IMR-90 (cell line): ENCODE measurements around the gene ZCCHC24. TPM values are rescaled to one million over a fixed set of nuclear protein-coding genes. Genes with fewer than 3 reads are reported as not detected.

Experiments
- ATAC-seq: fragments of 200-7000 bp; cut with Tn5 transposase; 2 replicates; pipeline ENCODE4 v1.9.1; 2020; ENCODE audit warnings: low read depth, mild to moderate bottlenecking, moderate library complexity
- BruUV-seq: library from RNA; stranded (reverse); fragments of 400-500 nt; replicated peaks from 2 replicates; lab custom pipeline; 2021; lab: Mats Ljungman, UMichigan
- CTCF ChIA-PET: fragments of 300-600 bp; formaldehyde crosslinking; extraction: SDS; loops from one replicate; lab custom pipeline; 2021; ENCODE audit warnings: antibody characterized with exemption; lab: Yijun Ruan, JAX
- POLR2A ChIA-PET: fragments of 300-600 bp; sonication (Branson Sonifier 250); formaldehyde crosslinking; loops from one replicate; lab custom pipeline; 2022; ENCODE audit warnings: antibody characterized with exemption; ENCODE audit not compliant: unreplicated experiment; lab: Charles Lee
- DNase-seq: peaks from one replicate; pipeline ENCODE4 v3.0.0; 2013
- H2AFZ ChIP-seq: replicated peaks from 2 replicates; pipeline ENCODE3; 2013; ENCODE audit warnings: low read length, mild to moderate bottlenecking; ENCODE audit not compliant: poor library complexity
- H2AK5ac ChIP-seq: 2 replicates; pipeline ENCODE4 v1.6.1; 2013; ENCODE audit warnings: low read depth, low read length, inconsistent platforms
- H2AK9ac ChIP-seq: replicated peaks from 2 replicates; pipeline ENCODE3; 2013; ENCODE audit warnings: mild to moderate bottlenecking, low read depth, low read length, moderate library complexity; ENCODE audit not compliant: poor library complexity
- H2BK120ac ChIP-seq: 2 replicates; pipeline ENCODE4 v1.6.1; 2013; ENCODE audit warnings: low read depth, low read length, inconsistent platforms
- H2BK15ac ChIP-seq: 3 replicates; pipeline ENCODE4 v1.6.1; 2013; ENCODE audit warnings: low read depth, low read length, inconsistent platforms
- H2BK20ac ChIP-seq: 2 replicates; pipeline ENCODE4 v1.6.1; 2013; ENCODE audit warnings: low read depth, mild to moderate bottlenecking, inconsistent platforms, low read length, moderate library complexity
- H2BK5ac ChIP-seq: 2 replicates; pipeline ENCODE4 v1.6.1; 2013; ENCODE audit warnings: mild to moderate bottlenecking, low read depth, low read length, inconsistent platforms; ENCODE audit not compliant: poor library complexity, severe bottlenecking
- H3K14ac ChIP-seq: replicated peaks from 2 replicates; pipeline ENCODE4 v1.6.1; 2013; ENCODE audit warnings: low read depth, low read length, inconsistent platforms
- H3K18ac ChIP-seq: 2 replicates; pipeline ENCODE4 v1.6.1; 2013; ENCODE audit warnings: low read depth, low read length, control low read depth
- H3K23ac ChIP-seq: 2 replicates; pipeline ENCODE4 v1.6.1; 2013; ENCODE audit warnings: low read depth, low read length, inconsistent platforms
- H3K27ac ChIP-seq: 2 replicates; pipeline ENCODE4 v1.5.1; 2013; ENCODE audit warnings: mild to moderate bottlenecking, control low read depth, low read length; ENCODE audit not compliant: insufficient read depth
- H3K27me3 ChIP-seq: 2 replicates; pipeline ENCODE4 v1.6.1; 2013; ENCODE audit warnings: low read length; ENCODE audit not compliant: control insufficient read depth, insufficient read depth
- H3K36me3 ChIP-seq: 2 replicates; pipeline ENCODE4 v1.6.1; 2013; ENCODE audit warnings: low read length, mixed read lengths; ENCODE audit not compliant: control insufficient read depth, insufficient read depth
- H3K4ac ChIP-seq: 2 replicates; pipeline ENCODE4 v1.6.1; 2013; ENCODE audit warnings: low read depth, low read length, inconsistent platforms
- H3K4me1 ChIP-seq: 2 replicates; pipeline ENCODE4 v1.6.1; 2013; ENCODE audit warnings: low read length, mixed read lengths; ENCODE audit not compliant: control insufficient read depth, insufficient read depth
- H3K4me2 ChIP-seq: 2 replicates; pipeline ENCODE4 v1.6.1; 2013; ENCODE audit warnings: low read depth, mild to moderate bottlenecking, control low read depth, low read length, moderate library complexity
- H3K4me3 ChIP-seq: 2 replicates; pipeline ENCODE4 v1.5.1; 2013; ENCODE audit warnings: low read depth, mild to moderate bottlenecking, control low read depth, low read length, moderate library complexity; ENCODE audit not compliant: insufficient read depth
- H3K56ac ChIP-seq: 2 replicates; pipeline ENCODE4 v1.6.1; 2013; ENCODE audit warnings: low read length, inconsistent platforms; ENCODE audit not compliant: insufficient read depth; ENCODE audit errors: extremely low read depth
- H3K79me1 ChIP-seq, 2 experiments: 2 replicates each; pipeline ENCODE4 v1.6.1; 2013; ENCODE audit warnings: low read length in 2 of 2, inconsistent platforms in 1 of 2, low read depth in 1 of 2
- H3K9ac ChIP-seq: 2 replicates; pipeline ENCODE4 v1.6.1; 2013; ENCODE audit warnings: low read depth, low read length, control low read depth
- H3K9me1 ChIP-seq: 2 replicates; pipeline ENCODE4 v1.6.1; 2013; ENCODE audit warnings: low read length, inconsistent platforms; ENCODE audit not compliant: insufficient read depth
- H3K9me3 ChIP-seq: 2 replicates; pipeline ENCODE4 v1.6.1; 2013; ENCODE audit warnings: low read length; ENCODE audit not compliant: control insufficient read depth, insufficient read depth
- H4K20me1 ChIP-seq: 2 replicates; pipeline ENCODE4 v1.6.1; 2013; ENCODE audit warnings: low read length, inconsistent platforms; ENCODE audit not compliant: insufficient read depth
- H4K5ac ChIP-seq: 2 replicates; pipeline ENCODE4 v1.6.1; 2013; ENCODE audit warnings: mild to moderate bottlenecking, low read depth, low read length, control low read depth
- H4K8ac ChIP-seq, 2 experiments: 2 replicates each; pipeline ENCODE4 v1.6.1; 2013; ENCODE audit warnings: low read depth in 2 of 2, low read length in 2 of 2, control low read depth in 1 of 2, inconsistent platforms in 1 of 2
- H4K91ac ChIP-seq: 2 replicates; pipeline ENCODE4 v1.6.1; 2013; ENCODE audit warnings: low read depth, low read length, inconsistent platforms; ENCODE audit not compliant: insufficient read depth
- CEBPB ChIP-seq: IDR thresholded peaks from 2 replicates; pipeline ENCODE4 v1.6.1; 2012; ENCODE audit warnings: low read depth, low read length, improper control_type of control experiment
- CHD1 ChIP-seq: IDR thresholded peaks from 2 replicates; pipeline ENCODE4 v1.6.1; 2012; ENCODE audit warnings: low read depth, low read length, improper control_type of control experiment
- FOS ChIP-seq: fragments of 150-350 bp; IDR thresholded peaks from 2 replicates; pipeline ENCODE4 v1.6.1; 2016; ENCODE audit warnings: low read depth, low read length
- MAFK ChIP-seq: IDR thresholded peaks from 2 replicates; pipeline ENCODE4 v1.6.1; 2012; ENCODE audit warnings: low read depth, low read length, improper control_type of control experiment
- MAZ ChIP-seq: IDR thresholded peaks from 2 replicates; pipeline ENCODE4 v1.6.1; 2012; ENCODE audit warnings: low read depth, mild to moderate bottlenecking, low read length, improper control_type of control experiment, moderate library complexity, borderline replicate concordance
- MXI1 ChIP-seq: IDR thresholded peaks from 2 replicates; pipeline ENCODE4 v1.6.1; 2012; ENCODE audit warnings: low read depth, mild to moderate bottlenecking, low read length, moderate library complexity, borderline replicate concordance
- POLR2A ChIP-seq: IDR thresholded peaks from 2 replicates; pipeline ENCODE4 v1.6.1; 2012; ENCODE audit warnings: mild to moderate bottlenecking, low read depth, low read length
- RCOR1 ChIP-seq: IDR thresholded peaks from 2 replicates; pipeline ENCODE4 v1.6.1; 2012; ENCODE audit warnings: mild to moderate bottlenecking, low read length, improper control_type of control experiment; ENCODE audit not compliant: insufficient replicate concordance
- RFX5 ChIP-seq: IDR thresholded peaks from 2 replicates; pipeline ENCODE4 v1.8.0; 2012; ENCODE audit warnings: low read depth, mild to moderate bottlenecking, low read length, moderate library complexity
- SMC3 ChIP-seq: fragments of 150-350 bp; IDR thresholded peaks from 2 replicates; pipeline ENCODE4 v1.6.1; 2016; ENCODE audit warnings: low read depth, mild to moderate bottlenecking, antibody characterized with exemption, low read length, moderate library complexity
- WGBS, 2 experiments: methylation state at CpG; one replicate each; pipeline versions ENCODE4 v1.1.5 to v1.1.7; 2013; ENCODE audit warnings: missing lambda C conversion rate in 2 of 2; ENCODE audit not compliant: insufficient read length in 1 of 2; ENCODE audit errors: extremely low coverage in 2 of 2; 5-methylcytosine and 5-hydroxymethylcytosine counted together
- dilution Hi-C: fragments of 300-500 bp; cut with HindIII; formaldehyde crosslinking; loops from one replicate; pipeline ENCODE4 v1.14.3; 2018; ENCODE audit warnings: low sequenced_read_pairs; ENCODE audit not compliant: unreplicated experiment
- in situ Hi-C: fragments of 300-500 bp; cut with MboI; formaldehyde crosslinking; loops from 3 replicates; pipeline ENCODE4 v1.14.3; 2019; ENCODE audit warnings: low sequenced_read_pairs, inconsistent platforms, mixed read lengths
- intact Hi-C: fragments of 100-400 bp; cut with micrococcal nuclease; formaldehyde crosslinking; loops from 2 replicates; pipeline ENCODE4 v1.10.0; 2022
- polyA plus RNA-seq, 3 experiments: library from polyadenylated mRNA; depleted of rRNA; stranded (reverse); fragments of >200 nt; gene quantifications; 2 replicates each; pipeline ENCODE4 v1.2.3, GENCODE V29; 2012; ENCODE audit warnings: low replicate concordance in 1 of 3
- total RNA-seq: library from RNA; depleted of rRNA; stranded (reverse); fragments of >200 nt; gene quantifications from 2 replicates; pipeline ENCODE4 v1.2.3, GENCODE V29; 2012
- TF ChIP-seq, protein P1 (sequence below): fragments of 150-350 bp; IDR thresholded peaks from 2 replicates; pipeline ENCODE4 v1.6.1; 2017; ENCODE audit warnings: mild to moderate bottlenecking, antibody characterized with exemption, low read length, low read depth

ZCCHC24 gene
- total and polyA plus RNA-seq, 2 of the 4 experiments (the other 2 are of a cell fraction) = 15.1 to 25.9 TPM

DNA sequence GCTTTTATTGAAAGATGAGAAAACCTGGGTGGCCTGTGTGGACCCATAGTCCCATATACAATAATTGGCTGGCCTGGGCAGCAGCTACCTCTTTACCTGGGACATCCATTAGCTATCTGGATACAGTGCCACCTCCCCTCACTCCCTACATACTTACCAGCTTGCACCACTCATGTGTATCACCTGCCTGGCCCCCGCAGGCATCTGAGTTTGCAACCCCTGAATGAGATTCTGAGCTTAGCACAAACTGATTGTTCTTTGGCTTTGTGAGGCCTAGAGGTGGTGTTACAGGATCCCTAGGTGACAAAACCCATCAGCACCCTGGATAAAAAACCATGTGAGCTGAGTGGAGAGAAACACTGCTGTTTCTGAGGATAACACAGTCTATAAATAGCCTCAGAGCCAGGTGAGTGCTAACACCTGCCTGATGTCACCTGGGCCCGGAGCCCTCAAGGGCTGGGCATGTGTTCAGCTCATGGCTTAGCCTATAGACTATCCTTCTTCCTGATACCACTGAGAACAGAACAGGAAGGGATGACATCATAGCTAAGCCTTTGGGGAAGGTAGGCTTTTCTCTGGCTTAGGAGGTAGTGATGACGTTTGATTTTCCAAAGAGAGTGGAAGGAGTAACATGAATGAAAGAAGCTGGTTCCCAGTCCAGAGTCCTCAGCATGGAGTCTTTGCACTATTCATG lies 100.8 kb downstream of the ZCCHC24 start:
- Histone ChIP-seq H2AK5ac (no peak overlapping the region), H4K5ac (no peak overlapping the region), H2BK120ac (no peak overlapping the region), H3K9me3 (no peaks in the 10 kb centered on the region), H3K18ac (no peak overlapping the region), H3K14ac (no peak overlapping the region), H3K56ac (no peak overlapping the region), H3K4me3 (no peak overlapping the region), H4K8ac (no peak overlapping the region), H2BK5ac (no peak overlapping the region), H3K4ac (no peak overlapping the region; the same call in 1 of the 2 replicates), H3K23ac (no peak overlapping the region), H4K20me1 (peaks cover 16% of the 10 kb centered on the region), H3K27ac (no peak overlapping the region), H2AFZ (no peak overlapping the region), H3K4me2 (no peak overlapping the region), H2BK15ac (no peak overlapping the region), H2BK20ac (no peak overlapping the region), H3K36me3 (peaks cover 5% of the 10 kb centered on the region), H4K91ac (no peak overlapping the region), H3K4me1 (peaks cover 14% of the 10 kb centered on the region), H3K79me1 (peaks cover 11 to 20% of the 10 kb centered on the region in 2 experiments; a peak in 3 of 4 replicates), H3K9me1 (peaks cover 17% of the 10 kb centered on the region), H3K9ac (no peak overlapping the region), H2AK9ac (no peak overlapping the region), H3K27me3 (no peaks in the 10 kb centered on the region)
- no TSS peak for BruUV-seq
- no CpG with 5 or more reads among the region's 3 CpGs for WGBS, 2 experiments
- ChIA-PET CTCF (interaction anchor here (1.0 to 1.4 kb wide), 2 partner anchors 11 to 13 kb away, joined by 3 to 4 read pairs; no protein-coding TSS in a partner anchor), POLR2A (interaction anchor here (0.5 kb wide), 1 partner anchor 13 kb away, joined by 8 read pairs; no protein-coding TSS in a partner anchor)
- DNase-seq (no peak), ATAC-seq (no peak)
- intact Hi-C loops (no loop called here), in situ Hi-C loops (no loop called here), dilution Hi-C loops (no loop called here)
- TF ChIP-seq MAFK (no peak), RCOR1 (no peak), SMC3 (no peak), MAZ (no peak), CHD1 (no peak), MXI1 (no peak), RFX5 (no peak), POLR2A (no peak), FOS (no peak), CEBPB (no peak)
- TF ChIP-seq, protein P1, sequence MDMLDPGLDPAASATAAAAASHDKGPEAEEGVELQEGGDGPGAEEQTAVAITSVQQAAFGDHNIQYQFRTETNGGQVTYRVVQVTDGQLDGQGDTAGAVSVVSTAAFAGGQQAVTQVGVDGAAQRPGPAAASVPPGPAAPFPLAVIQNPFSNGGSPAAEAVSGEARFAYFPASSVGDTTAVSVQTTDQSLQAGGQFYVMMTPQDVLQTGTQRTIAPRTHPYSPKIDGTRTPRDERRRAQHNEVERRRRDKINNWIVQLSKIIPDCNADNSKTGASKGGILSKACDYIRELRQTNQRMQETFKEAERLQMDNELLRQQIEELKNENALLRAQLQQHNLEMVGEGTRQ = no peak
